ENCODE measurements around the gene ZNF684. TPM values are rescaled to one million over a fixed set of nuclear protein-coding genes. Genes with fewer than 3 reads are reported as not detected.
A peak's percentile ranks its signal among the peaks of the same experiment; 100 is the strongest.
"Not testable (repeated sequence)": the region's sequence is repeated elsewhere in the genome, so short reads cannot be mapped to it uniquely, and the experiment has no call there.

ZNF684 gene
- total RNA-seq, result 10 to 100 TPM in 1 of 2 experiments, 1 to 10 TPM in 1; 8.7 to 10.0 TPM

DNA sequence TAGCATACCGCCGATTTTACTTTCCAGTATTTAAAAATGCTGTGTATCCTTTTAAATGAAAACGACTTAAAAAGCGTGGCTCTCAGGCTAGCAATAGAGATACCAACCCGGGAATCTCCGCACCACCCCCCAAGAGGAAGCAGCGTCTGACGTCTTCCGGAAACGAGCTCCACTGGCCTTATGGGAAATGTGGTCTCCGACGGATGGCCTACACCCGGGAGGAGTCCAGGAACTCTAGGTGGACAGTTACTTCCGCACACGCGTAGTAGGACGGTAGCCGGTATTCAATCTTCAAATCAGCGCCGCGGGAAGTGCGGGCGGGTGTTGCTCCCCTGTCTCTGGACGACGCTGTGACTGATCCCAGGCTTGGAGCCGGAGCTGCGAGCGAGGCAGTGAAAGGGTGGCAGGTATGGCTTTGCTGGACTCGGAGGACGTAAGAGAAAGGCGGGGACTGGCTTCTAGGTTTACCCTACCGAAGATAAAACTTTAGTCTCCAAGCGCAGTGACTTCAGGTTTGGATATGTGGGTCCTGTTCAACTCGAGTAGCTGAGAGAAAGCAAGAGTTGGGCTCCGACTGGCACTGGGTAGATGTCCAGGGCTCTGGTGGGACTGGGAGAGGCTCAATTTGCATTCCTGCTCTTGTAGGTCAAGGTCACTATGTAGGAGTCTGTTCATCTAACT, at the start of gene ZNF684:
TSS of gene ZNF684 (plus strand) at position 257 of the 681 bp plus-strand sequence. CDS start 1,530 bp downstream, outside the sequence.
- H3K27me3 Mint-ChIP-seq, result peaks cover 11% of the 10 kb centered on the region
- CTCF ChIA-PET, result interaction anchor here (0.7 to 3.0 kb wide), 12 partner anchors 18 to 451 kb away, joined by 3 to 11 read pairs (median 4); no protein-coding TSS in a partner anchor

DNA sequence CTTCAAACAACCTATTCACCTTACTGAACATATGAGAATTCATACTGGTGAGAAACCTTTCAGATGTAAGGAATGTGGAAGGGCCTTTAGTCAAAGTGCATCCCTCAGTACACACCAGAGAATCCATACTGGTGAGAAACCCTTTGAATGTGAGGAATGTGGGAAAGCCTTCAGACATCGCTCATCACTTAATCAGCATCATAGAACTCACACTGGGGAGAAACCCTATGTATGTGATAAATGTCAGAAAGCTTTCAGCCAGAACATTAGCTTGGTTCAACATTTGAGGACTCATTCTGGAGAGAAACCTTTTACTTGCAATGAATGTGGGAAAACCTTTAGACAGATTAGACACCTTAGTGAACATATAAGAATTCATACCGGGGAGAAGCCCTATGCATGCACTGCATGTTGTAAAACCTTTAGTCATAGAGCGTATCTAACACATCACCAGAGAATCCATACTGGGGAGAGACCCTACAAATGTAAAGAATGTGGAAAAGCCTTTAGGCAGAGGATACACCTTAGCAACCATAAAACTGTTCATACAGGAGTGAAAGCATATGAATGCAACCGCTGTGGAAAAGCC, 36.0 kb upstream of the ZNF684 start:
- Mint-ChIP-seq H3K9me3 (ENCODE audit: low read depth) (peaks cover 50% of the 10 kb centered on the region), H3K27ac (no peak overlapping the region), H3K36me3 (peaks cover 73% of the 10 kb centered on the region), H3K4me3 (no peak overlapping the region), H3K27me3 (no peaks in the 10 kb centered on the region), H3K4me1 (no peaks in the 10 kb centered on the region)
- ATAC-seq (no peak), DNase-seq (no peak)
- CTCF ChIA-PET, result no interaction called here

More for the DNA sequence above, at the start of gene ZNF684:
- H3K36me3 Mint-ChIP-seq, result peaks cover 33% of the 10 kb centered on the region
- H3K27ac Mint-ChIP-seq, result peak within 1 kb of the TSS; percentile 87
- ATAC-seq (peak; percentile 97), DNase-seq (peak; percentile 93)
- peaks cover 22% of the 10 kb centered on the region for H3K4me1 Mint-ChIP-seq
- H3K9me3 Mint-ChIP-seq (ENCODE audit: low read depth), result peaks cover 10% of the 10 kb centered on the region
- peak within 1 kb of the TSS; percentile 95 for H3K4me3 Mint-ChIP-seq

DNA sequence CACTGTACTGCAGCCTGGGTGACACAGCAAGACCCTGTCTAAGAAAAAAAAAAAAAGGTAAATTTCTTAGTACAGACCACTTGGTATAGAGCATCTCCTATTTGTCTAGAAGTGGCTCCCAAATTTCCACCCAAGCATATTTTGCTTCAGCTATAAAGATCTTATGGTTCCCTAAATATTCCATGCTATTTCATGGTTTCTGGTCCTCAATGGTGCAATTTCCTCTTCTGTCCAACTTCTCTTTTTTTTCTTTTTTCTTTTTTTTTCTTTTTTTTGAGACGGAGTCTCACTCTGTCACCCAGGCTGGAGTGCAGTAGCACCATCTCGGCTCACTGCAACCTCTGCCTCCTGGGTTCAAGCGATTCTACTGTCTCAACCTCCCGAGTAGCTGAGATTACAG, 28.8 kb upstream of the ZNF684 start:
- H3K36me3 Mint-ChIP-seq, result peaks cover 58% of the 10 kb centered on the region
- H3K27ac Mint-ChIP-seq, H3K4me3 Mint-ChIP-seq, ATAC-seq, H3K4me1 Mint-ChIP-seq, H3K27me3 Mint-ChIP-seq, DNase-seq, CTCF ChIA-PET: not testable (repeated sequence)
- peaks cover 37% of the 10 kb centered on the region for H3K9me3 Mint-ChIP-seq (ENCODE audit: low read depth)

DNA sequence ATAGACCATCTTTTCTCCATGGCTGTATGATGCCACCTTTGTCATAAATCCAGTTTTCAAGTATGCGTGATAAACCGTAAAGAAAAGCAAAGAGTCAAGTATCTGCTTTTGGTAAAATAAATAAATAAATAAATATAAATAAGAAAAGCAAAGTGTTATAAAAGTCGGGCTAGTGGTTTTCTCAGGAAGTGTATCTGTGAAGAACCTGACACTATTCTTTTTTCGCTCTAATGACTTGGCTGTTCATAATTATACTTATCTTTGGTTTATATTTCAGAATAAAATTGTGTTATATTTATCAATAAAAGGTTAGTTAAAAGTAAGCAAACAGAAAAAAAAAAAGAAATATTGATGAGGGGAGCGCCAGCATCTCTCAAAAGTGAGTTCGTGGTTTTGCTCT, 23.5 kb upstream of the ZNF684 start:
- CTCF ChIA-PET, result interaction anchor here (1.8 kb wide), 1 partner anchor 57 kb away, joined by 5 read pairs; the partner anchor contains the start of gene ZFP69B
- peaks cover 19% of the 10 kb centered on the region for H3K4me1 Mint-ChIP-seq
- peaks cover 30% of the 10 kb centered on the region for H3K9me3 Mint-ChIP-seq (ENCODE audit: low read depth)
- H3K27ac Mint-ChIP-seq, result peak overlapping the region; percentile 87
- DNase-seq (no peak), ATAC-seq (no peak)
- peak overlapping the region; percentile 83 for H3K4me3 Mint-ChIP-seq
- H3K27me3 Mint-ChIP-seq, result no peaks in the 10 kb centered on the region
- H3K36me3 Mint-ChIP-seq, result peaks cover 62% of the 10 kb centered on the region

- CTCF ChIA-PET, result interaction anchor here (0.7 to 1.8 kb wide), 2 partner anchors 24 to 58 kb away, joined by 4 to 5 read pairs; partner anchors contain the start of gene ZFP69B
Observed at GRCh38 chr1:40508375-40509341, 22.8 kb upstream of the ZNF684 start, which contains the start of gene EXO5. Gene EXO5 (plus strand): TSS chr1:40508767. CDS start chr1:40514545, 5,778 bp downstream.

DNA sequence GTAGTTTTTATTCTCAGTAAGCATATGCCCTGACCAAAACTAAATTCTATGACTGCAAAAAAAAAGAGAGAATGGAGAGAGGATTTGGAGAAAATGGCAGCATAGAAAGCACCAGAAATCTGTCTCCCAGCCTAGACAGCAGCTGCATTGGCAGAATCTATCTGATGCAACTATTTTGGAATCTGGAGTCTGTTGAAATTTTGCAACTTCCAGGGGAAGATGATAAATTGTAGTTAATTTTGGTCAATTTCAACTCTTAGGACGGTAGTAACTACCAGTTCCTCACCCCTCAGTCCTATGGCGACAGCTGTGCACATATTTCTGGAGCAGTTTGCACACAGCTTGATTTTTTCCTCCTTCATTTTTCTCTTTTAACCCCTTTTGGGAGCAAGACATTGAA, 11.9 kb upstream of the ZNF684 start:
- Mint-ChIP-seq H3K27me3 (no peaks in the 10 kb centered on the region), H3K4me3 (no peak overlapping the region), H3K27ac (no peak overlapping the region), H3K9me3 (ENCODE audit: low read depth) (peaks cover 37% of the 10 kb centered on the region), H3K36me3 (peaks cover 34% of the 10 kb centered on the region), H3K4me1 (no peaks in the 10 kb centered on the region)
- DNase-seq, result no peak
- no peak for ATAC-seq
- CTCF ChIA-PET, result no interaction called here

More at GRCh38 chr1:40508375-40509341, 22.8 kb upstream of the ZNF684 start, which contains the start of gene EXO5:
- peaks cover 61% of the 10 kb centered on the region for H3K36me3 Mint-ChIP-seq
- H3K4me1 Mint-ChIP-seq, result peaks cover 19% of the 10 kb centered on the region
- peak within 1 kb of the TSS; percentile 87 for H3K27ac Mint-ChIP-seq
- H3K27me3 Mint-ChIP-seq, result no peaks in the 10 kb centered on the region
- ATAC-seq, result peak; percentile 99
- peak; percentile 91 for DNase-seq
- H3K4me3 Mint-ChIP-seq, result peak within 1 kb of the TSS; percentile 83
- peaks cover 26% of the 10 kb centered on the region for H3K9me3 Mint-ChIP-seq (ENCODE audit: low read depth)

- Mint-ChIP-seq H3K4me1 (peaks cover 22% of the 10 kb centered on the region), H3K36me3 (peaks cover 35% of the 10 kb centered on the region), H3K9me3 (ENCODE audit: low read depth) (peaks cover 14% of the 10 kb centered on the region), H3K27ac (peak overlapping the region; percentile 87), H3K27me3 (peaks cover 11% of the 10 kb centered on the region), H3K4me3 (peak overlapping the region; percentile 95)
- ATAC-seq, result no peak
- DNase-seq, result no peak
- CTCF ChIA-PET, result interaction anchor here (1.2 to 3.0 kb wide), 3 partner anchors 18 to 420 kb away, joined by 3 to 11 read pairs (median 3); no protein-coding TSS in a partner anchor
Observed at GRCh38 chr1:40530735-40531380, 579 bp upstream of the ZNF684 start.

GRCh38 chr1:40532062-40532389, 589 bp downstream of the ZNF684 start:
- peak overlapping the region; percentile 87 for H3K27ac Mint-ChIP-seq
- no peak for DNase-seq
- H3K9me3 Mint-ChIP-seq (ENCODE audit: low read depth), result peaks cover 10% of the 10 kb centered on the region
- CTCF ChIA-PET, result interaction anchor here (0.7 to 3.0 kb wide), 16 partner anchors 17 to 450 kb away, joined by 3 to 11 read pairs (median 4); partner anchors contain the start of gene NFYC
- peak overlapping the region; percentile 95 for H3K4me3 Mint-ChIP-seq
- H3K36me3 Mint-ChIP-seq, result peaks cover 35% of the 10 kb centered on the region
- ATAC-seq, result no peak
- peaks cover 11% of the 10 kb centered on the region for H3K27me3 Mint-ChIP-seq
- H3K4me1 Mint-ChIP-seq, result peaks cover 22% of the 10 kb centered on the region

DNA sequence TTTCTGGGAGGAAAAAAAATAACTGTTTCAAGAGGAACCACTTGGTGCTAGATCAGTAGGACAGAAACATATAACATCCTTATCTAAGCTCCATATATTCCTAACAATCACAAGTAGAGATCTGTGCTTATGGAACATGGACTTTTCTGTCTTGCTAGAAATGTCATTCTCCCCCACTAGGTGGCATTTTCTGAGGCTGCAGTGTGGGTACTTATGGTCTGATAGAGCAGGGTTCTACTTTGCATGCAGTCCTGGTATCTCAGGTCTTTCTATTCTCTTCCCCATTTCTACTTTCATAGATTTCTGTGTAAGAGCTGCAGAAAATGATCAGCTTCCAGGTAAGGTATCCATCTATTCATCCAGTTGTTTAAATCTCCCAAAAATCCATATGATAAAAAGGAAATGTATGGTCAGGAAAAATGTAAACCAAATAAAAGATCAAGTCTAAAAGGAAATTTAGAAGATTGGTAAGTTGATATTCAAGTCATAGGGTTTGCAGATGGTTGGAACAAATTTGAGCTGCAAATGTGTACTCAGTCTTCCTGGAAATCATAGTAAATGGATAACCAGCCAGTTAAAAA, 1.5 kb downstream of the ZNF684 start:
- DNase-seq (peak; percentile 54), ATAC-seq (no peak)
- Mint-ChIP-seq H3K4me3 (peak overlapping the region; percentile 95), H3K9me3 (ENCODE audit: low read depth) (peaks cover 13% of the 10 kb centered on the region), H3K27ac (no peak overlapping the region), H3K27me3 (peaks cover 6% of the 10 kb centered on the region), H3K36me3 (peaks cover 40% of the 10 kb centered on the region), H3K4me1 (peaks cover 22% of the 10 kb centered on the region)
- CTCF ChIA-PET, result interaction anchor here (0.9 to 3.0 kb wide), 11 partner anchors 16 to 389 kb away, joined by 3 to 11 read pairs (median 5); partner anchors contain the start of gene NFYC

- no peak for DNase-seq
- no peak overlapping the region for H3K4me3 Mint-ChIP-seq
Observed at GRCh38 chr1:40534589-40534988, 3.2 kb downstream of the ZNF684 start.

GRCh38 chr1:40535732-40536131, 4.3 kb downstream of the ZNF684 start:
- H3K4me1 Mint-ChIP-seq, result peaks cover 22% of the 10 kb centered on the region
- no peak for ATAC-seq
- no peaks in the 10 kb centered on the region for H3K27me3 Mint-ChIP-seq
- H3K4me3 Mint-ChIP-seq, result no peak overlapping the region
- CTCF ChIA-PET, result no interaction called here
- peaks cover 58% of the 10 kb centered on the region for H3K36me3 Mint-ChIP-seq
- DNase-seq, result no peak
- H3K9me3 Mint-ChIP-seq (ENCODE audit: low read depth), result peaks cover 10% of the 10 kb centered on the region
- H3K27ac Mint-ChIP-seq, result no peak overlapping the region

More at GRCh38 chr1:40534589-40534988, 3.2 kb downstream of the ZNF684 start:
- no peak for ATAC-seq
- CTCF ChIA-PET, result interaction anchor here (0.7 kb wide), 1 partner anchor 334 kb away, joined by 3 read pairs; no protein-coding TSS in a partner anchor
- Mint-ChIP-seq H3K4me1 (peaks cover 22% of the 10 kb centered on the region), H3K36me3 (peaks cover 51% of the 10 kb centered on the region), H3K27ac (no peak overlapping the region), H3K9me3 (ENCODE audit: low read depth) (peaks cover 13% of the 10 kb centered on the region), H3K27me3 (no peaks in the 10 kb centered on the region)

GRCh38 chr1:40539338-40539737, 7.9 kb downstream of the ZNF684 start:
- Mint-ChIP-seq H3K4me3 (no peak overlapping the region), H3K9me3 (ENCODE audit: low read depth) (peaks cover 9% of the 10 kb centered on the region), H3K27ac (peak overlapping the region; percentile 56), H3K36me3 (peaks cover 71% of the 10 kb centered on the region), H3K27me3 (no peaks in the 10 kb centered on the region), H3K4me1 (no peaks in the 10 kb centered on the region)
- no peak for DNase-seq
- ATAC-seq, result no peak
- CTCF ChIA-PET, result no interaction called here
